HepG2 (cell line): ENCODE measurements around the gene RAD54L. TPM values are rescaled to one million over a fixed set of nuclear protein-coding genes. Genes with fewer than 3 reads are reported as not detected.

Source experiments
- ARID5B ChIP-seq: IDR thresholded peaks from 2 replicates; pipeline ENCODE4 v1.4.0; 2020; ENCODE audit warnings: mild to moderate bottlenecking, missing genetic modification reagents
- BRCA1 ChIP-seq: sonication (generic); formaldehyde crosslinking; IDR thresholded peaks from 2 replicates; pipeline ENCODE4 v1.4.0; 2020; ENCODE audit warnings: missing genetic modification reagents
- CEBPZ ChIP-seq: IDR thresholded peaks from 2 replicates; pipeline ENCODE4 v1.6.1; 2012; ENCODE audit warnings: low read length, improper control_type of control experiment
- ETV6 ChIP-seq: sonication (generic); formaldehyde crosslinking; conservative IDR thresholded peaks from 2 replicates; pipeline ENCODE4 v1.4.0; 2020; ENCODE audit warnings: missing genetic modification reagents
- ISL2 ChIP-seq: sonication (generic); formaldehyde crosslinking; IDR thresholded peaks from 2 replicates; pipeline ENCODE4 v1.5.0; 2020; ENCODE audit warnings: missing genetic modification reagents
- KLF11 ChIP-seq: IDR thresholded peaks from 2 replicates; pipeline ENCODE4 v1.6.1; 2016; ENCODE audit warnings: missing compliant biosample characterization
- MTF1 ChIP-seq: sonication (generic); formaldehyde crosslinking; IDR thresholded peaks from 2 replicates; pipeline ENCODE4 v1.5.0; 2020; ENCODE audit warnings: missing genetic modification reagents
- SKIL ChIP-seq: sonication (generic); formaldehyde crosslinking; IDR thresholded peaks from 2 replicates; pipeline ENCODE4 v1.8.0; 2022; ENCODE audit warnings: missing genetic modification reagents, mild to moderate bottlenecking, moderate library complexity, borderline replicate concordance
- SP2 ChIP-seq: sonication (generic); formaldehyde crosslinking; IDR thresholded peaks from 2 replicates; pipeline ENCODE4 v1.5.1; 2020; ENCODE audit warnings: mild to moderate bottlenecking, missing genetic modification reagents
- SP4 ChIP-seq: sonication (generic); formaldehyde crosslinking; IDR thresholded peaks from 2 replicates; pipeline ENCODE4 v1.8.1; 2023; ENCODE audit warnings: mild to moderate bottlenecking, missing genetic modification reagents
- TSC22D2 ChIP-seq: sonication (generic); formaldehyde crosslinking; IDR thresholded peaks from 2 replicates; pipeline ENCODE4 v1.5.1; 2020; ENCODE audit warnings: missing genetic modification reagents, mild to moderate bottlenecking, borderline replicate concordance
- ZFP36 ChIP-seq: fragments of 150-350 bp; IDR thresholded peaks from 2 replicates; pipeline ENCODE4 v1.6.1; 2018; ENCODE audit warnings: borderline replicate concordance, low read length, low read depth; ENCODE audit not compliant: partially characterized antibody
- ZIK1 ChIP-seq: sonication (generic); formaldehyde crosslinking; IDR thresholded peaks from 2 replicates; pipeline ENCODE4 v1.5.0; 2020; ENCODE audit warnings: mild to moderate bottlenecking, low read depth, missing genetic modification reagents, borderline replicate concordance
- ZNF264 ChIP-seq: sonication (generic); formaldehyde crosslinking; IDR thresholded peaks from 2 replicates; pipeline ENCODE4 v1.4.0; 2020; ENCODE audit warnings: missing genetic modification reagents
- ZNF512B ChIP-seq: sonication (generic); formaldehyde crosslinking; IDR thresholded peaks from 2 replicates; pipeline ENCODE4 v1.5.1; 2020; ENCODE audit warnings: missing genetic modification reagents, mild to moderate bottlenecking, borderline replicate concordance
- ZNF678 ChIP-seq: sonication (generic); formaldehyde crosslinking; IDR thresholded peaks from 2 replicates; pipeline ENCODE4 v1.4.0; 2020; ENCODE audit warnings: mild to moderate bottlenecking, missing genetic modification reagents
- ZNF720 ChIP-seq: sonication (generic); formaldehyde crosslinking; IDR thresholded peaks from 2 replicates; pipeline ENCODE4 v1.4.0; 2020; ENCODE audit warnings: missing genetic modification reagents
- polyA plus RNA-seq, 8 experiments: library from polyadenylated mRNA; depleted of rRNA in 3 of 8; stranded (reverse) in 7 of 8; unstranded in 1 of 8; fragments of >200 nt; fragmentation: Illumina TruSeq in 4 of 8; extraction: Trizol in 4 of 8; gene quantifications; 2 replicates each; pipeline versions ENCODE4 v1.2.1 to v1.2.3, GENCODE V29; 2011 to 2016; ENCODE audit warnings: low read depth in 4 of 8, missing spikeins in 1 of 8, mixed read lengths in 1 of 8; ENCODE audit not compliant: insufficient read depth in 1 of 8
- total RNA-seq, 5 experiments: library from RNA; depleted of rRNA; stranded (reverse); fragments of >200 nt; fragmentation: Illumina TruSeq; extraction: Trizol; gene quantifications; 2 replicates each; pipeline ENCODE4 v1.2.3, GENCODE V29; 2016; ENCODE audit warnings: low read depth in 1 of 5

Gene RAD54L
- total and polyA plus RNA-seq, 2 of the 13 experiments (the other 11 are each of a cell fraction or from before 2014, with no cell fraction given) = 10.2 to 30.0 TPM

GRCh38 chr1:46247436-46248121 is at the start of gene RAD54L (continued):
- TF ChIP-seq SKIL (CRISPR knock-in tag) (peak; percentile 62; the same call in 1 of the 2 replicates), ZFP36 (no peak), ZNF512B (peak; percentile 50; the same call in 1 of the 2 replicates), SP4 (CRISPR knock-in tag) (peak; percentile 97), MTF1 (CRISPR knock-in tag) (no peak), ISL2 (CRISPR knock-in tag) (no peak; the same call in 1 of the 2 replicates), KLF11 (CRISPR knock-in tag) (peak; percentile 76; the same call in 1 of the 2 replicates), CEBPZ (no peak), ZNF720 (CRISPR knock-in tag) (no peak), ZNF264 (CRISPR knock-in tag) (peak; percentile 56; the same call in 1 of the 2 replicates), SP2 (CRISPR knock-in tag) (peak; percentile 94), TSC22D2 (CRISPR knock-in tag) (no peak), ZIK1 (CRISPR knock-in tag) (no peak; the same call in 1 of the 2 replicates), ZNF678 (no peak), ARID5B (no peak; the same call in 1 of the 2 replicates), BRCA1 (CRISPR knock-in tag) (no peak), ETV6 (CRISPR knock-in tag) (no peak)
